GM21619 (cell line): ENCODE measurements around the gene SH3RF3.

Experiments used
- ATAC-seq: cut with Tn5 transposase; IDR thresholded peaks from one replicate; pipeline ENCODE4 v1.9.1; 2021; ENCODE audit not compliant: unreplicated experiment

Gene SH3RF3

GRCh38 chr2:109456776-109457175 lies 327.8 kb downstream of the SH3RF3 start:
- ATAC-seq, result no peak

GRCh38 chr2:109457366-109457765 lies 328.4 kb downstream of the SH3RF3 start:
- ATAC-seq, result no peak

DNA sequence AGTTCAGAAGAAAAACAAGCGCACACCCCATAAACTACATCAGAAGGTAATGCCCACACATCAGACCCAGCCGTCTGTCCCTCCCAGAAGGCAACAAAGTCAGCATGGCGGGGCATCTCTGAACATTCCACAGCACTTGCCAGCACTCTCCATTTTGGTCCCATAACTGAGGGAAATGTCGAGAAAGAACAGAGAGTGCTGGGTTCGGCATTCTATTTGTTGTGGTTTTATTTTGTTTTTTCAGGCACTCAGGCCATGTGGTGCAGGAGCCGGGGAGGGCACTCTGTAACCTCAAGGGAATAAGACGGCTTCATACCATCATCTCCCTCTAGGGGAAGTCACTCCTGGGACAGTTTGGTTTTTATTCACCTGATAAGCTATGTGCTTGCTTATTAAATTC lies 328.8 kb downstream of the SH3RF3 start:
- no peak for ATAC-seq

GRCh38 chr2:109458512-109458911 lies 329.5 kb downstream of the SH3RF3 start:
- ATAC-seq, result no peak

- no peak for ATAC-seq
Observed at GRCh38 chr2:109459485-109459884, 330.5 kb downstream of the SH3RF3 start.

GRCh38 chr2:109460553-109461324 lies 331.7 kb downstream of the SH3RF3 start:
- ATAC-seq, result no peak

DNA sequence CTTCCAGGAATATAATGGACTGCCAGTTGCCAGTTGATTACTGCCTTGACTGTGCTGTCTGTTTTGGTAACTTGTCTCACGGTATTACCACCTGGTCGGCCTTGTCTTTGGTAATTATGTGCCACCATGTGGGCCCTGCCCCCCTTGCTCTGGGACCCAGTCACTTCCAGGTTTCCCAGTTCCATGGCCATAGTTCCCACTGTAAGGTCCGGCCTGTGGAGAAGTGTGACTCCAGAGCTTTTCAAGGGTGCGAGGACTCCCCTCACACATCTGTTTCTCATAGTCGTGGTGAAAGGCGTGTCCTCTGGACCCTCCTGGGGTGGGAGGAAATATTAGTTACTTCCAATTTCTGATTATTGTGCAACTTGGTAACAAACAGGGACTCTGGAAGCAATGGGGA lies 334.2 kb downstream of the SH3RF3 start:
- ATAC-seq, result no peak

DNA sequence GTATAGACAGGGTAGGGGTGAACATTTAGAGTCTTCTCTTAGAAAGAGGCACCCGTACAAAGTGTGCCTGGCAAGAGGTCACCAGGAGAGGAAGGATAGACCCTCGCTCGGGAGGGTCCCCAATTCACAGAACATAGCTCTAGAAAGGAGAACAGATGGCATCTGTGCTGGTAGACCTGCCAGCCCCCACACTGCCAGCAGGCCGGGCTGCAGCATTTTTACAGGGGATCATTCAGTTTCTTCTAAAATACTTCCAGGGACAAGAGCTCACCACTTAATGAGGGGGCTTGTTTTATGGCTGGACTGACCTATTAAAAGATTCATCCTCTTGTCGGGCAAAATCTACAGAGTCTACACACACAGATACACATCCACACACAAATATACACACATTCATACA lies 334.9 kb downstream of the SH3RF3 start:
- no peak for ATAC-seq

GRCh38 chr2:109466674-109467575 lies 337.9 kb downstream of the SH3RF3 start:
- ATAC-seq, result no peak

DNA sequence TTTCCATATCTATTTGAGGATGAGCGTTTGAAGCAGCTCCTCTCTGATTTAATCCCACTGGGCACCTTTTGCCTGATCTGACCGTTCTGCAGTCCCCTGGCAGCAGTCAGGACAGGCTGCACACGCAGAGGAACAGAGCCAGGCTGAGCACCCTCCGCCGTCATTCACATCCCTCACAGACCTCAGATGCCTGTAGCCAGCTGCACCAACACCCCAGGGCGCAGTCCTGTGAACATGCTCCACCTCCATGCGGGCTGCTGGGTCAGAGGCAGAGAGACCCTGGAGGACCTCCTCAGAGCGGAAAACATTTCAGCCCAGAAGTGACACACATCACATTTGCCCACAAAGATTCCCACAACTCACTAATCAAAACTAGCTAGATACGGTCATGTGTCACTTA lies 338.7 kb downstream of the SH3RF3 start:
- ATAC-seq, result no peak

GRCh38 chr2:109468893-109469292 lies 339.9 kb downstream of the SH3RF3 start:
- no peak for ATAC-seq

DNA sequence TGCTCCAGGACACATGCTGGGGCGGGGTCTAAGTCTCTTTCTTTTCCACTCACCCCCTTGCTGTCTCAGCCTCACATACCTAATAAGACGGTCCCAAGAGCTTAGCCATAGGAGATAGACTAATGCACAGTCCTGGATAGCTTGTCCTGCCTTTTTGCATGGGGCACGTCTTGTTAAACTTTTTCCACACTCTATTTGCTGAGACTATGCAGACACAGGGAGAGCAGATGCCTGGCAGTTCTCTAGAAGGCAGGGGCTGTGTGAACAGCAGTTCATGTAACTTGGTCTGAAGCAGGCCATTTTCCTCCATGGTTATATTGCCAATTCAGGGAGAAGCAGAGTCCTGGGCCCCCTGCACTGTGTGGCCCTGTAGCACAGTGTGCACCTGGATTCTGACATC lies 342.7 kb downstream of the SH3RF3 start:
- ATAC-seq, result no peak

DNA sequence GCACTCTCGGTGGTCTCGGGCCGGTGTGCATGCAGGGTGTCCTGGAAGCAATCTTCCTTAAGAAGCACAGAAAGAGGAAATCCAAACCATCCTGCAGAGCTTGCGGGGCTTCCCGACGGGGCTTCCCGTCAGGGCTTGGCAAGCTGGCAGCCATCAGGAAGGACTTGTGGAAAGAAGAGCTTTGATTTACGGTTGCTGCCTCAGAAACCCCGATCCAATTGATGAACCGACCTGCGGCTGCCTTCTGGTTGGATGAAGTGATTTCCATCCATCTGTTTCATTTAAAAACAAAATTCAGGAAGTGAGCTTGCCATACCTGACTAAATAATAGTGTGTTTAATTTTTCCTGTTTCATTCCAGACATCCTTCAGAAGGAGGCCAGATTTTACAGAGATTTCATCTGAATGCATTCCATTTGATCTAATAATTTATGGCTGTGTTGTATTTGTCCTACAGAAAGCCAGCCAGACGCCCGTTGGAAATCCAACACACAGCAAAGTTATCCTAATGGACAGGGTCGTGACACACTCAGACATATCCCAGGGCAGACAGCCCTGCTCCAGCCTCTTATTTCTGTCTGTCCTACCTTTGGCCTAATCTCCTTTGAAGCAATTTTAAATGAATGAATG lies 343.4 kb downstream of the SH3RF3 start:
- ATAC-seq, result no peak

GRCh38 chr2:109472974-109473373 lies 344.0 kb downstream of the SH3RF3 start:
- ATAC-seq, result no peak

DNA sequence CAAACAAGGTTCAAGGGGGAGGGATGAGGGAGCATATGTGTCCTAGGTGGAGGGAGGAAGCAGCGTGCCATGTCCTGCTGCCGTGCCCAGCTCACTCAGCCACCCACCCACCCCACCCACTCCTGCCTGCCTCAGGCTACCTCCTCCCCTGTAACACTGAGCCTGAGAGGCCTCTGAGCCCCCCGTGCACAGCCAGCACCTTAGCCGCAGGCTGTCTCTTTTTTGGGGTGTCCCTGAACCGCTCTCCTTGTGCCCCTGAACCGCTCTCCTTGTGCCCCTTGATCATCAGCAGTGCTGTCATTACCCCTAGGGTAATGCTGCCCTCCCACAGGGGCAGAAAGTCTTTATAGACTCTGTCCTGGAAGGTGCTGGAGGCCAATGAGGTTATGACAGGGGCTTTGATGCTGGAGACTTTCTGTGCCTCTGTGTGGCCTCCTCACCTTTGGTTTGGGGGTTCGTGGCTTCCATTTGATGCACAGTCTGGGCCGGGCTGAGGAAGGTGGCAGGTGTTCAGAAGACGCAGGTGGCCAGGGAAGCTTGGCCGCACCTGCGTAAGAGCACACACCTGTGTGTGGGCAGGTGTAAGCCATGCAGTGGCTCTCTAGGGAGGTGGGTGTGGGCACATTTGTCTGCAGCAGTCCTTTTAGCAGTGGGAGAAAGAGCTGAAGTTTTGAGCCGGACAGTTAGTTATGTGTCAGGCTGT lies 344.8 kb downstream of the SH3RF3 start:
- ATAC-seq, result no peak

GRCh38 chr2:109474319-109474825 lies 345.4 kb downstream of the SH3RF3 start:
- no peak for ATAC-seq

GRCh38 chr2:109475531-109476210 lies 346.7 kb downstream of the SH3RF3 start:
- no peak for ATAC-seq

DNA sequence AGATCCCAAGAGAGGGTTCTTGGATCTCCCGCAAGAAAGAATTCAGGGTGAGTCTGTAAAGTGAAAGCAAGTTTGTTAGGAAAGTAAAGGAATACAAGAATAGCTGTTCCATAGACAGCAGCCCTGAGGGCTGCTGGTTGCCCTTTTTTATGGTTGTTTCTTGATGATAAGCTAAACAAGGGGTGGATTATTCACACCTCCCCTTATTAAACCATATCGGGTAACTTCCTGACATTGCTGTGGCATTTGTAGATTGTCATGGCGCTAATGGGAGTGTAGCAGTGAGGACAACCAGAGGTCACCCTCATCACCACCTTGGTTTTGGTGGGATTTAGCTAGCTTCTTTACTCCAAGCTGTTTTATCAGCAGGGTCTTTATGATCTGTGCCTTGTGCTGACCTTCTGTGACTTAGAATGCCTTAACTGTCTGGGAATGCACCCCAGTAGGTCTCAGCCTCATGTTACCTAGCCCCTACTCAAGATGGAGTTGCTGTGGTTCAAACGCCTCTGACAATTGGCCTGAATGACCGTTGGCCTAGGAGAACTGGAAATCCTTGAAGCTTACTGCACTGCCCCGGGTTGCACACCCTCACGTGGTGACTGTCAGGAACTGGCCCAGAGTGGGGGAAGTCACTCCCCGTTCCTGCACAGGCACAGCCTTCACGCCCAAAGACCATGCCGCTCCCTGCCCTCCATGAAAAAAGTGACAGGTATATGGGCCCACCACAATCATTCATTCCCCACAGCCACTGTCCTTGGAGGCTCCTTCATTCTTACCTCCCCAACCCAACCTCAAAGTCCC lies 347.8 kb downstream of the SH3RF3 start:
- ATAC-seq, result no peak

DNA sequence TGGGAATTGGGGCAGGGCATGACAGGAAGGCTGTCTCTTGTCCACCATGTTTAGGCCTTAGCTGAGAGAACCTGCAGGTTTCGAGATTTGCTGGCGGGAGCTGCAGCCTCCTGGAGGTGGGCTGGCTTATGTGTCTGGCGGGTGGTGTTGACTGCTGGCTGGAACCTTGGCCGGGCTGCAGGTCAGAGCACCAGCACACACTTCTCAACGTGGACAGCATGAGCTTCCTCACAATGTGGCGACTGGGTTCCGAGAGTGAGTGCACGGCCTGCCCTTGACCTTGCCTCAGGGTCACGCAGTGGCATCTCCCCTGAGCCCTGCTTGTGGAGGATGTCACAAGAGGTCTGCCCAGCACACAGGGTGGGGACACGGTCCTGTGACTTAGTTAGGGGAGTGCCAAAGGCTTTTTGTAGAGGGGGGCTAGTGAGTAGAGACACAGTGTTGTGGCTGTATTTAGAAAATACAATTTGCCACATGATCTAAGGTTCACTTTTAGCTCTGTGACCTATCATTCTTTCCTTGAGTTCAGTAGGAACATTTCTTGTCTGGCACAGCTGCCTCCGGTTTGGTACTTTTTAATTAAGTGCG lies 350.0 kb downstream of the SH3RF3 start:
- ATAC-seq, result no peak
